Activated CD4-positive, alpha-beta T cell treated with anti-CD3 and anti-CD28 coated beads, Interleukin-2, amount 50 U/mL, for 16 hours (primary cell): ENCODE measurements around the gene SKIC2.
A peak's percentile ranks its signal among the peaks of the same experiment; 100 is the strongest.
"Not testable (repeated sequence)": the region's sequence is repeated elsewhere in the genome, so short reads cannot be mapped to it uniquely, and the experiment has no call there.

Experiments
- DNase-seq: peaks from one replicate; pipeline ENCODE4 v3.0.0-alpha.2; 2020

SKIC2 gene

GRCh38 chr6:31969712-31970603, 11.0 kb downstream of the SKIC2 start:
- DNase-seq: no peak

DNA sequence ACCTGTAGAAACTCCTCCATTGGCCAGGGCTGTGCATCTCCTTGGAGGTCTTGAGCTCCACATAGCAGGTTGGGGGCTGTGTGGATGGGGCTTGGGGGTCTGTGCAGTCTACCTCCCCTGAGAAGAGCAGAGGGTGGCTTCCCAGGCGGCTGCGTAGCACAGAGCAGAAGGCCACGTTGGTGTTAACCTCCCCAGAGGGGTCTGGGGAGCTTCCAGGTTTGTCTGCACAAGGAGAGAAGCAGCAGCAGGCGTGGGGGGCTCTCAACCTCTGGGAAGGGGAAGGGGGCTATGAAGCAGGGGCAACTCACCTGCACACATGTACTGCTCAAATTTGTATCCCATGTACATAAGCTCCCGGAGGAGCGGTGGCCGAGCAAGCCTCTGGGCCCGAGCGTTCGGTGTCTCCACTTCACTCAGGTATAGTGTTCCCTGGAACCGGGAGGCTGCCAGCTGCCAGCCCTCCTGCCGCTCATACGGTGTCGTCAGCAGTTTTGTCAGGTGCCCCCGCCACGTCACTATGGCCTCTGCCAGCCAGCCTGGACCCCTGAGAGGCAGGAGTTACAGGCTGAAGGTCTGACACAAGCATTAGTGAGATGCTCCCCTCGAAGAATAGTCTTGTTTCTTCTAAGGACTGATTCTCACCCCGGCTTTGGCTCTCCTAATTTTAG, 11.8 kb downstream of the SKIC2 start:
- no peak for DNase-seq

GRCh38 chr6:31971279-31971992, 12.5 kb downstream of the SKIC2 start:
- no peak for DNase-seq

DNA sequence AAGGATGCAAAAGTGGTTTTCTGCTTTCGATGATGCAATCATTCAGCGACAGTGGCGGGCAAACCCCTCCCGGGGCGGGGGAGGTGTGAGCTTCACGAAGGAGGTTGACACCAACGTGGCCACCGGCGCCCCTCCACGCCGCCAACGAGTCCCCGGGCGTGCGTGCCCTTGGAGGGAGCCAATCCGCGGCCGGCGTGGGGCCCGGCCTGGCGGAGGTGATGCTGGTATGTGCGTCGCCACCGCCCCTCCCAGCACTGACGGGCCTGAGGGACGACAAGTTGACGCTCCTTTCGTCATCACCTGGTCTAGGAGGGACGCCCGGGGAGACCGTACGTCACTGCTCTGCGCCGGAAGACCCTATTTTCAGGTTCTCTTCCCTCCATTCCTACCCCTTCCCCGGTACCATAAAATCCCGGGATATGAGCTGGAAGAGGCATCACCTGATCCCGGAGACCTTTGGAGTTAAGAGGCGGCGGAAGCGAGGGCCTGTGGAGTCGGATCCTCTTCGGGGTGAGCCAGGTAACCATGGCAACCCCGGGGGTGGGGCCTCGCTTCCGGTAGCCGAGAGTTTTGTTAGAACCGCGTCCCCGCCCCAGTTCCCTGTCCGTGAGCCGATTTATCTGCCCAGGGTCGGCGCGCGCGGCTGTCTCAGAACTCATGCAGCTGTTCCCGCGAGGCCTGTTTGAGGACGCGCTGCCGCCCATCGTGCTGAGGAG, 13.2 kb downstream of the SKIC2 start, which contains the start of gene DXO:
Gene DXO, minus strand, starts transcription at position 146 of the 716 bp plus-strand sequence. CDS start 463 bp downstream, outside the sequence.
- DNase-seq: peak; percentile 98

GRCh38 chr6:31972709-31973350, 13.9 kb downstream of the SKIC2 start:
- DNase-seq: peak; percentile 26

- DNase-seq: not testable (repeated sequence)
Observed at GRCh38 chr6:31976065-31976464, 17.1 kb downstream of the SKIC2 start.

GRCh38 chr6:31977816-31978431, 18.9 kb downstream of the SKIC2 start:
- DNase-seq: no peak

DNA sequence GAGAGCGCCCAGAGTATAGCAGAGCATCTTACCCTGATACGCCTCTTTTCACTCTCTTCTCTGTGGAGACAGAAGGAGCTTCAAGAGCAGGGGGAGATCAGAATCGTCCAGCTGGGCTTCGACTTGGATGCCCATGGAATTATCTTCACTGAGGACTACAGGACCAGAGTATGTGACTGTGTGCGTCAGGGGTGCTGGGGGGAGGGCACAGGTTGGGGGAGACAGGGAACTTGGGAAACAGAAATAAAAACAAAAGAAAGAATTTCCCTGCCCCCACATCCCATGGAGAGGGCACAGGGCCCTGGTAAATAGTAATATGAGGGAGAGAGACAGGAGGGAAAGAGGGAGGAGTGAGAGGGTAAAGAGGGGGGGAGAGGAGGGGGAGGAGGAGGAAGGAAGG, 19.9 kb downstream of the SKIC2 start:
- no peak for DNase-seq

DNA sequence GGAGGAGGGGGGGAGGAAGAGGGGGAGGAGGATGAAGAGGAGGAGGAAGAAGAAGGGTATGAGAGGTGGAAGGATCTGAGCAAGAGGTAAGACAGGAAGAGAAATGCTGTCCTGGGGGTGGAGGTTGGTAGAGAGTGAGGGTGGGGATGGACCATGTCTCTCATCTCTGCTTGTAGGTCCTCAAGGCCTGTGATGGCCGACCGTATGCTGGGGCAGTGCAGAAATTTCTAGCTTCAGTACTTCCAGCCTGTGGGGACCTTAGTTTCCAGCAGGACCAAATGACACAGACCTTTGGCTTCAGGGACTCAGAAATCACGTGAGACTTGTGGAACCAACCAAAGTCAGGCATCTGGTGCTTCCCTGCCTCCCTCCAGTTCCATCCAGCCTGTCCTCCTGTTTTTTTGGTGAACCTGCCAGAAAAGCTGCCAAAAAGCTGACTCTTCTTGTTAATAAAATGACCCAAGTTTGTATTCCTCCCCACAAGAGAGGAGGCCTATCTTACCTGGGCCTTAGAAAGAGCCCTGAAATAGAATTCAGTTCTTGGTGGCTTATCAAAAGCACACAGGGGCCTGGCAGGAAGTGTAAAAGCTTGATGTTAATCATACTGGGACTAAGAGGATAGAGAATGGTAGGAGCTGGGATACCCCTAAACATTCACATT, 20.4 kb downstream of the SKIC2 start:
- no peak for DNase-seq

DNA sequence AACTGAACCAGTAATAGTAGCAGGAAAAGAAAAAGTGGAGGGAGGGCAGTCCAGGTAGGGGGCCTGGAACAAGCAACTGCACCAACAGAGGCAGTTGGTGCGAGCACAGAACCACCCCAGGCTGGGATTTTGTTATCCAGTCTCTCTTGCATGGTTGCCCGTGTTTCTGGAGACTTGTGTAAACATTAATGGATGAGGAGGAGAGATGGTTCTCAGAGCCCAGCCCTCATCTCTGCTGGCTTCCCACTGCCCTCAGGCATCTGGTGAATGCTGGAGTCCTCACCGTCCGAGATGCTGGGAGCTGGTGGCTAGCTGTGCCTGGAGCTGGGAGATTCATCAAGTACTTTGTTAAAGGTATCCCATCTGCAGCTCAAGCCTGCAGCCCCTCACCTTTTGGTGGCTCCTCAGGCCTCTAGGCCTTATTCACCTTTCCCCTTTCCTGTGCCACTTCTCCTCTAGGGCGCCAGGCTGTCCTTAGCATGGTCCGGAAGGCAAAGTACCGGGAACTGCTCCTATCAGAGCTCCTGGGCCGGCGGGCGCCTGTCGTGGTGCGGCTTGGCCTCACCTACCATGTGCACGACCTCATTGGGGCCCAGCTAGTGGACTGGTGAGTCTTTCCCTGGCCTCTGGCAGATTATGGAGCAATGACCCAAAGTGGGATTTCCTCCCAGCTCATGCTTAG, 21.4 kb downstream of the SKIC2 start:
- DNase-seq: not testable (repeated sequence)

GRCh38 chr6:31980998-31981397, 22.0 kb downstream of the SKIC2 start:
- not testable (repeated sequence) for DNase-seq

DNA sequence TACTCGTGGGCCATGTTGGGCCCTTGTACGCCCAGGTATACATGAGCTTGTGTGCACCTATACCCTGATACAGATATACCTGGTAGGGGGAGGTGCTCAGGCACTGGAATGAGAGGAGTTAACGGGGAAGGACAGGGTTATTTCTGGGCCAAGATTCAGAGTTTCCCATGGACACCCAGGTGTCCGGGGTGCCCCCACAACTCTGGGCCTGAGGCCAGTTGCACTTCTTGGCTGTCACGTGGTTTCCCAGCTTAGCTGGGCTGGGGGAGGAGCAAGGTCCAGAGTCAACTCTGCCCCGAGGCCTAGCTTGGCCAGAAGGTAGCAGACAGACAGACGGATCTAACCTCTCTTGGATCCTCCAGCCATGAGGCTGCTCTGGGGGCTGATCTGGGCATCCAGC, 22.8 kb downstream of the SKIC2 start, which contains the start of gene C4A:
Gene C4A, plus strand, starts transcription at position 314 of the 400 bp plus-strand sequence. Its CDS starts 51 bp downstream, at position 365.
- DNase-seq: not testable (repeated sequence)

- DNase-seq: not testable (repeated sequence)
Observed at GRCh38 chr6:31989363-31989762, 30.4 kb downstream of the SKIC2 start.

- not testable (repeated sequence) for DNase-seq
Observed at GRCh38 chr6:31994421-31994820, 35.4 kb downstream of the SKIC2 start.

DNA sequence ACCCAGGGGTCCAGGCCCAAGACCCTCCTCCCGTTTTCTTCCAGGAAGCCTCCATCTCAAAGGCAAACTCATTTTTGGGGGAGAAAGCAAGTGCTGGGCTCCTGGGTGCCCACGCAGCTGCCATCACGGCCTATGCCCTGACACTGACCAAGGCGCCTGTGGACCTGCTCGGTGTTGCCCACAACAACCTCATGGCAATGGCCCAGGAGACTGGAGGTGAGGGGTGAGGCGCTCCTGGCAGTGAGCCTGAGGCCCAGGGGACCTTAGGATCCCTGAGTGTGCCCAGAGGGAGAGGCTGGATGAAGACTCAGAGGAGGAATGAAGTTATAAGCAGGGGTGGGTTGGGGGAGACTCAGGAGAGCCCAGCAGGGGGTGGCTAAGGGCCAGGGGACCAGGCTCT, 37.4 kb downstream of the SKIC2 start:
- not testable (repeated sequence) for DNase-seq

- not testable (repeated sequence) for DNase-seq
Observed at GRCh38 chr6:32002546-32003268, 43.7 kb downstream of the SKIC2 start.

DNA sequence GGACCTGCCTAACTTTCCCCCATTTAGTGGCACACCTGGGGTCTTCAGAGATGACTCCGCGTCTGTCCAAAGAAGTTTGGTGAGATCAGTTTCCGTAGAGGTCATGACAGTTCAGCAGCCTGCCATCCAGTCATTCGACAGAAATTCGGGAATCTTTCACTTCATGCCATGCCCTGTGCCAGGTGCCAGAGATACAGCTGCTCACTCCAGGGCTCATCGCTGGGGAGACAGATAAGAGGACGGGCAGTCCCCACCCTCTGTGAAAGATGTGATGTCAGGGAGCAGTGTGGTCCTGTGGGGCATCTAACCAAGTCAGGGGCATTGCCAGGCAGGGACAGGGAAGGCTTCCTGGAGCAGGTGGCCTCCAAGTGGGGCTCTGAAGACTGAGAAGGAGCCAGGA, 44.3 kb downstream of the SKIC2 start:
- DNase-seq: not testable (repeated sequence)

GRCh38 chr6:32004393-32004792, 45.4 kb downstream of the SKIC2 start:
- not testable (repeated sequence) for DNase-seq

GRCh38 chr6:32004864-32005537, 46.0 kb downstream of the SKIC2 start:
- DNase-seq: not testable (repeated sequence)
